ENCODE results near the gene SLC44A4. TPM values are rescaled to one million over a fixed set of nuclear protein-coding genes. Genes with fewer than 3 reads are reported as not detected.
A peak's percentile ranks its signal among the peaks of the same experiment; 100 is the strongest.

Gene SLC44A4
- total and polyA plus RNA-seq, 9 of the 15 experiments (the other 6 are each of a cell fraction or from before 2014, with no cell fraction given) = 7.9 to 18.6 (median 11.2) TPM

- 0 out of 2 replicates have a peak, but pooled peaks have one; percentile 14 for TF ChIP-seq ZBTB49 (CRISPR knock-in tag; IDR thresholded peaks at IDR 0.05; ENCODE audit: borderline replicate concordance)
- 0 out of 2 replicates have a peak, but pooled peaks have one; percentile 50 for TF ChIP-seq HMG20A (CRISPR knock-in tag; conservative IDR thresholded peaks at IDR 0.05)
- peak; percentile 81; the same call in 1 of the 2 replicates for TF ChIP-seq ZNF76 (CRISPR knock-in tag; IDR thresholded peaks at IDR 0.05; ENCODE audit: borderline replicate concordance)
- 0 out of 2 replicates have a peak, but pooled peaks have one; percentile 48 for TF ChIP-seq EHMT2 (IDR thresholded peaks at IDR 0.05)
- TF ChIP-seq YY1 (IDR thresholded peaks at IDR 0.05; ENCODE audit: borderline replicate concordance in 1 of 3, control insufficient read depth in 1 of 3, extremely low read depth in 1 of 3, insufficient read depth in 3 of 3, insufficient read length in 1 of 3, insufficient replicate concordance in 2 of 3, low read depth in 1 of 3, low read length in 2 of 3) = peak in 1 of 3 experiments; percentile 4
- peak; percentile 28 for TF ChIP-seq MTA3 (IDR thresholded peaks at IDR 0.05; ENCODE audit: borderline replicate concordance)
- TF ChIP-seq MXD1 (CRISPR knock-in tag; IDR thresholded peaks at IDR 0.05; ENCODE audit: borderline replicate concordance, poor library complexity, severe bottlenecking) = no peak
- TF ChIP-seq GABPB1 (CRISPR knock-in tag; IDR thresholded peaks at IDR 0.05) = peak; percentile 18; the same call in 1 of the 2 replicates
- TF ChIP-seq RCOR1 (IDR thresholded peaks at IDR 0.05; ENCODE audit: borderline replicate concordance in 1 of 2, low read depth in 2 of 2, low read length in 2 of 2) = peak in 1 of 2 experiments; percentile 68; a peak in 2 of 4 replicates
- TF ChIP-seq CUX1 (CRISPR knock-in tag; IDR thresholded peaks at IDR 0.05) = 0 out of 2 replicates have a peak, but pooled peaks have one; percentile 19
- peak; percentile 21 to 70; a peak in 2 of 4 replicates for TF ChIP-seq MAZ (CRISPR knock-in tag; conservative IDR thresholded peaks at IDR 0.05 in 1 of 2, IDR thresholded peaks at IDR 0.05 in 1 of 2)
- TF ChIP-seq CHD4 (IDR thresholded peaks at IDR 0.05; ENCODE audit: insufficient read depth, insufficient replicate concordance, low read depth, low read length, poor library complexity, severe bottlenecking) = peak; percentile 75
- TF ChIP-seq MTF1 (CRISPR knock-in tag; IDR thresholded peaks at IDR 0.05; ENCODE audit: borderline replicate concordance) = no peak
- peak; percentile 70 for TF ChIP-seq PKNOX1 (IDR thresholded peaks at IDR 0.05)
These were observed 47.2 kb downstream of the SLC44A4 start (continued) for GRCh38 chr6:31831350-31832215.
